Body of pancreas (tissue), 4 donors: ENCODE results near the gene MAD2L2. TPM values are rescaled to one million over a fixed set of nuclear protein-coding genes. Genes with fewer than 3 reads are reported as not detected.

Experiments
- ATAC-seq: fragments of 150-250 bp; one replicate; pipeline ENCODE4 v1.9.1; 2016
- DNase-seq, 4 donors: peaks; one replicate each; pipeline ENCODE4 v3.0.0-alpha.2; 2019
- H3K27ac ChIP-seq, 4 donors: fragments of 200-600 bp; sonication (generic); 1 replicate in 3 of 4; 2 replicates in 1 of 4; pipeline versions ENCODE4 v1.5.1 to v1.6.1; 2016 to 2019; ENCODE audit warnings: mild to moderate bottlenecking in 1 of 4, mixed read lengths in 1 of 4, moderate library complexity in 1 of 4
- H3K27me3 ChIP-seq, 2 donors: fragments of 200-600 bp; sonication (generic); one replicate each; pipeline ENCODE4 v1.6.0; 2016; ENCODE audit warnings: mild to moderate bottlenecking in 1 of 2
- H3K36me3 ChIP-seq, 2 donors: fragments of 200-600 bp; sonication (generic); replicated peaks in 1 of 2; 2 replicates each; pipeline ENCODE4 v1.5.1; 2016; ENCODE audit warnings: low read depth in 2 of 2; ENCODE audit not compliant: insufficient read depth in 1 of 2
- H3K4me1 ChIP-seq: fragments of 200-600 bp; sonication (generic); one replicate; pipeline ENCODE4 v1.6.0; 2016
- H3K4me3 ChIP-seq, 2 donors: fragments of 200-600 bp; sonication (generic); 1 replicate in 1 of 2; 2 replicates in 1 of 2; pipeline ENCODE4 v1.5.1; 2016 to 2019
- H3K9me3 ChIP-seq, 3 donors: fragments of 200-600 bp; sonication (generic); 1 replicate in 2 of 3; 2 replicates in 1 of 3; pipeline ENCODE4 v1.5.1; 2016
- POLR2A ChIP-seq, 3 donors: fragments of 450-650 bp; IDR thresholded peaks; one replicate each; pipeline ENCODE4 v1.6.1; 2016; ENCODE audit warnings: antibody characterized with exemption in 3 of 3, mild to moderate bottlenecking in 2 of 3
- WGBS, 2 donors: methylation state at CpG; one replicate each; pipeline ENCODE4 v1.1.5; 2017; 5-methylcytosine and 5-hydroxymethylcytosine counted together
- intact Hi-C: fragments of 100-400 bp; cut with DNase I; formaldehyde crosslinking; loops from one replicate; pipeline ENCODE4 v1.15.1; 2023
- total RNA-seq, 2 donors: library from RNA; depleted of rRNA; stranded (reverse); fragments of >200 nt; gene quantifications; one replicate each; pipeline ENCODE4 v1.1.0, GENCODE V29; 2016
- TF ChIP-seq, protein P1 (sequence below), 7 experiments: fragments of 450-650 bp in 4 of 7; fragments of 200-600 bp in 3 of 7; sonication (generic) in 3 of 7; IDR thresholded peaks; one replicate each; pipeline ENCODE4 v1.5.1; 2016 to 2019; ENCODE audit warnings: antibody characterized with exemption in 7 of 7

MAD2L2 gene
- total RNA-seq, 2 donors from 2014 or later: 6.9 to 31.6 TPM

DNA sequence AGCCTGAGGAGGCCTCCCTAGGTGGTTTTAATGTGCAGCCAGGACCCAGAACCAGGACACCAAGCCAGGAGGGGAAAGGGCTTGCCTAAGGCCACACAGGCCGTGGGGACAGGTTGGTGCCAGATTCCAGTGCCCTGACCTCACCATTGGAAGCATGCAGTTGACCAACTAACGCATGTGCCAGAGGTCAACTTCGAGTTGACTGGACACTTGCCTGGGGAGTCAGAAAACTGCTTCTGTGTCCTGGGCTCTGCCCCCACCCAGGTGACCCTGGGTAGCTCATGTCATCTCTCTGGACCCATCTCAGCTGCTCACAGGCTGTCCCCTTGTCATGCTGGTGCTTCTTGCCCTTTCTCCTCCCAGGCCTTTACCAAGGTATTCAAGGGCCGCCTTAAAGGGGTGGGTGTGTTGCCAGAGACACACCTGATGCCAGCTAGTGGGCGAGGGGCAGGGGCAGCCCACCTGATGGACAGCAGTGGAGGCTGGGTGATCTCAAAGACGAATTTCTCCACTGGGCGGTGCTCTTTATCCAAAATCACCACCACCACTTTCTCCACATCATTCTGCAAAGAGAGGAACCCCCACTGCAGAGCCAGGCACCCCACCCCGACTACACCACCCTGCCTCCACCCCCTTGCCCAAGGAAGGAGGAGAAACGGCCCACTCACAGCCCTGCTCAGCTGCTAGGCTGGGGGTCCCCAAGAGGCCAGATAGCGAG, 4.4 kb downstream of the MAD2L2 start:
- H3K27me3 ChIP-seq: no peaks in the 10 kb centered on the region
- H3K27ac ChIP-seq: no peak overlapping the region
- ATAC-seq (no peak), DNase-seq (no peak)
- H3K4me1 ChIP-seq: peaks cover 10% of the 10 kb centered on the region
- no peak overlapping the region for H3K4me3 ChIP-seq
- intact Hi-C loops: no loop called here
- H3K9me3 ChIP-seq: no peaks in the 10 kb centered on the region
- H3K36me3 ChIP-seq: peaks cover 0 to 8% of the 10 kb centered on the region in 2 donors
- 79 to 87% methylated on average over 8 to 10 of the region's 10 CpGs for WGBS, 2 donors
- TF ChIP-seq, protein P1, sequence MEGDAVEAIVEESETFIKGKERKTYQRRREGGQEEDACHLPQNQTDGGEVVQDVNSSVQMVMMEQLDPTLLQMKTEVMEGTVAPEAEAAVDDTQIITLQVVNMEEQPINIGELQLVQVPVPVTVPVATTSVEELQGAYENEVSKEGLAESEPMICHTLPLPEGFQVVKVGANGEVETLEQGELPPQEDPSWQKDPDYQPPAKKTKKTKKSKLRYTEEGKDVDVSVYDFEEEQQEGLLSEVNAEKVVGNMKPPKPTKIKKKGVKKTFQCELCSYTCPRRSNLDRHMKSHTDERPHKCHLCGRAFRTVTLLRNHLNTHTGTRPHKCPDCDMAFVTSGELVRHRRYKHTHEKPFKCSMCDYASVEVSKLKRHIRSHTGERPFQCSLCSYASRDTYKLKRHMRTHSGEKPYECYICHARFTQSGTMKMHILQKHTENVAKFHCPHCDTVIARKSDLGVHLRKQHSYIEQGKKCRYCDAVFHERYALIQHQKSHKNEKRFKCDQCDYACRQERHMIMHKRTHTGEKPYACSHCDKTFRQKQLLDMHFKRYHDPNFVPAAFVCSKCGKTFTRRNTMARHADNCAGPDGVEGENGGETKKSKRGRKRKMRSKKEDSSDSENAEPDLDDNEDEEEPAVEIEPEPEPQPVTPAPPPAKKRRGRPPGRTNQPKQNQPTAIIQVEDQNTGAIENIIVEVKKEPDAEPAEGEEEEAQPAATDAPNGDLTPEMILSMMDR (IDR thresholded peaks at IDR 0.05): no peak
- no peak for TF ChIP-seq POLR2A (IDR thresholded peaks at IDR 0.05)

DNA sequence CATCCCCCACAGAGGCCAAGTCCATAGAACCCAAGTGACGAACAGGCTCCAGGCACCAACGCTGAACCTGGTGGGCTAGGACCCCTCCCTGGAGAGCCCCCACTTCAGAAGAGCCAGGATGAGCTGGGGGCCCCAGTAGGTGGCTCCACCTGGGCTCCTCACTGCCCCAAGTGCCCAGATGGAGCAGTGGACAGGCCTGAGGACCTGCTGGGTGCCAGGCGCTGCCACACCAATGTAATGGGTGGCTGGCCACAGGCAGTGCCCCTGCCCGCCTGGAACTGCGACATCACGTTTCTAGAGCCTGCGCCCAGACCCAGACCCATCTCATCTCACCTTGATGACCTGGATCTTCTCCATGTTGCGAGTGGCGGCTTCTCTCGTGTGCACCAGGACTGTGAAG, 5.6 kb downstream of the MAD2L2 start:
- Histone ChIP-seq H3K36me3 (peaks cover 0 to 8% of the 10 kb centered on the region in 2 donors), H3K4me3 (no peak overlapping the region), H3K4me1 (peaks cover 8% of the 10 kb centered on the region), H3K9me3 (no peaks in the 10 kb centered on the region), H3K27ac (no peak overlapping the region), H3K27me3 (no peaks in the 10 kb centered on the region)
- DNase-seq (no peak), ATAC-seq (no peak)
- 92 to 96% methylated on average over 8 to 10 of the region's 10 CpGs for WGBS, 2 donors
- TF ChIP-seq, protein P1 (IDR thresholded peaks at IDR 0.05): no peak
- TF ChIP-seq POLR2A (IDR thresholded peaks at IDR 0.05): no peak
- intact Hi-C loops: no loop called here

DNA sequence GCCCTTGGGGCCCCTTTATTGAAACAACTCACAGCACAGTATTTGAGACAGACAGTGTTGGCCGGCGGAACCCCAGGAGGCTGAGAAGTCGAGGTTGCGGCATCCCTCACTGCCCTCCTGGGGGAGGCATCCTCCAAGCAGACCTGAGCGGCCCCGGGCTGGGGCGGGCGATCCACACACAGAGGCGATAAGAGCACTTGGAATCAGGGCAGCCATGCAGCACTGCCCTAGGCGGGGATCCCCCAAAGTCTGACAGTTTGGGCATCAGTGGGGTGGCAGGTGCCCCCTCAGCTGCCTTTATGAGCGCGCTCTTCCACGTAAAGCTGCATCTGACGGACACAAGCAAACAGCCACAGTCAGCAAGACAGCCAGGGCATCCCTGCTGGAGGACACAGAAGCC, 6.5 kb downstream of the MAD2L2 start:
- no peak for ATAC-seq
- no peak for TF ChIP-seq POLR2A (IDR thresholded peaks at IDR 0.05)
- TF ChIP-seq, protein P1 (IDR thresholded peaks at IDR 0.05): no peak
- H3K4me3 ChIP-seq: no peak overlapping the region
- H3K9me3 ChIP-seq: no peaks in the 10 kb centered on the region
- no peaks in the 10 kb centered on the region for H3K4me1 ChIP-seq
- no peaks in the 10 kb centered on the region for H3K27me3 ChIP-seq
- H3K27ac ChIP-seq: no peak overlapping the region
- 93% methylated on average over 14 of the region's 14 CpGs; no CpG with 5 or more reads in 1 of the 2 donors for WGBS, 2 donors
- no peak for DNase-seq
- peaks cover 0 to 8% of the 10 kb centered on the region in 2 donors for H3K36me3 ChIP-seq
- intact Hi-C loops: no loop called here

DNA sequence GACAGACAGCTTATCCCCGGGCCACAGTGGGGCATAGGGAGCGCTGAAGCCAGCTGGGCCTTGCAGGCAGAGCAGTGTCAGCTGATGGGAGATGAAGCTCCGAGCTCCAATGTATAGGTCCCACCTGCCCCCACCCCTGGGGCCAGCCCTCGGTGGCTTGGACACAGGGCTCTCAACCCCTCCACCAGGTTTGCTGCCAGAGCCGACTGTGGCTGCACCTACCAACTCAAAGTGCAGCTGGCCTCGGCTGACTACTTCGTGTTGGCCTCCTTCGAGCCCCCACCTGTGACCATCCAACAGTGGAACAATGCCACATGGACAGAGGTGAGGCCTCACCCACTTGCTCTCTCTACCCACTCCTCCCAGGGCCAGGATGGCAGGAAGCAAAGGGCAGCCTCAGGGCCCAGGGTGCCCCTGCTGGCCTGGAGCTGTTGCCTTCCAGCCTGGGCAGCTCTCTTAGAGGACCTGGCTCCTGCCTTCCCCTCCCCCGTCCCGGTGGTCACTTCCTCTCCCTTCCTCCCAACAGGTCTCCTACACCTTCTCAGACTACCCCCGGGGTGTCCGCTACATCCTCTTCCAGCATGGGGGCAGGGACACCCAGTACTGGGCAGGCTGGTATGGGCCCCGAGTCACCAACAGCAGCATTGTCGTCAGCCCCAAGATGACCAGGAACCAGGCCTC, 7.7 kb downstream of the MAD2L2 start:
- no peaks in the 10 kb centered on the region for H3K9me3 ChIP-seq
- H3K4me3 ChIP-seq: no peak overlapping the region
- no peak overlapping the region for H3K27ac ChIP-seq
- peaks cover 0 to 8% of the 10 kb centered on the region in 2 donors for H3K36me3 ChIP-seq
- no peaks in the 10 kb centered on the region for H3K4me1 ChIP-seq
- no peak for DNase-seq
- WGBS, 2 donors: 88 to 94% methylated on average over 6 to 13 of the region's 14 CpGs
- no peak for ATAC-seq
- TF ChIP-seq POLR2A (IDR thresholded peaks at IDR 0.05): no peak
- TF ChIP-seq, protein P1 (IDR thresholded peaks at IDR 0.05): no peak
- no peaks in the 10 kb centered on the region for H3K27me3 ChIP-seq
- intact Hi-C loops: no loop called here
